Activated CD8-positive, alpha-beta T cell treated with anti-CD3 and anti-CD28 coated beads for 36 hours (primary cell): ENCODE data around the gene GON7. TPM values are rescaled to one million over a fixed set of nuclear protein-coding genes. Genes with fewer than 3 reads are reported as not detected.

Source experiments
- ATAC-seq: fragments of 200-7000 bp; cut with Tn5 transposase; one replicate; pipeline ENCODE4 v1.10.0; 2021; ENCODE audit warnings: mild to moderate bottlenecking, moderate library complexity
- CTCF ChIA-PET: fragments of 350-600 bp; sonication (Branson Sonifier 250); formaldehyde crosslinking; loops from one replicate; lab custom pipeline; 2021; ENCODE audit warnings: antibody characterized with exemption; lab: Charles Lee
- POLR2A ChIA-PET: fragments of 350-600 bp; sonication (Branson Sonifier 250); formaldehyde crosslinking; loops from one replicate; lab custom pipeline; 2021; ENCODE audit warnings: antibody characterized with exemption; lab: Charles Lee
- DNase-seq: peaks from one replicate; pipeline ENCODE4 v3.0.0-alpha.2; 2020
- H3K27ac Mint-ChIP-seq: one replicate; pipeline ENCODE4 v1.8.0; 2021; ENCODE audit warnings: mild to moderate bottlenecking, mixed read lengths
- H3K27me3 Mint-ChIP-seq: one replicate; pipeline ENCODE4 v1.8.0; 2021; ENCODE audit warnings: mixed read lengths
- H3K36me3 Mint-ChIP-seq: one replicate; pipeline ENCODE4 v1.8.0; 2021; ENCODE audit warnings: low read depth, mixed read lengths
- H3K4me1 Mint-ChIP-seq: one replicate; pipeline ENCODE4 v1.8.0; 2021; ENCODE audit warnings: low read depth, mixed read lengths
- H3K4me3 Mint-ChIP-seq: one replicate; pipeline ENCODE4 v1.8.0; 2021; ENCODE audit warnings: mild to moderate bottlenecking, moderate library complexity, mixed read lengths
- H3K9me3 Mint-ChIP-seq: one replicate; pipeline ENCODE4 v1.8.0; 2021; ENCODE audit warnings: mixed read lengths
- CTCF ChIP-seq: fragments of 200-600 bp; IDR thresholded peaks from one replicate; pipeline ENCODE4 v1.8.0; 2022; ENCODE audit warnings: antibody characterized with exemption, mild to moderate bottlenecking
- intact Hi-C: fragments of 100-400 bp; cut with micrococcal nuclease; formaldehyde crosslinking; loops from one replicate; pipeline ENCODE4 v1.10.0; 2022
- total RNA-seq, 2 experiments: library from RNA; stranded (reverse); gene quantifications; one replicate each; pipeline ENCODE4 v1.2.3, GENCODE V29; 2021

The GON7 gene
- 10 to 100 TPM; 15.6 to 16.8 TPM for total RNA-seq

GRCh38 chr14:93206793-93207467, at the start of gene GON7, which contains the start of gene UBR7:
GON7 (minus strand) TSS chr14:93207065; CDS start chr14:93207037, 28 bp downstream.
UBR7 (plus strand) TSS chr14:93207256; CDS start chr14:93207292, 36 bp downstream.
- H3K36me3 Mint-ChIP-seq: peaks cover 25% of the 10 kb centered on the region
- no peaks in the 10 kb centered on the region for H3K27me3 Mint-ChIP-seq
- H3K4me1 Mint-ChIP-seq: peaks cover 36% of the 10 kb centered on the region
- DNase-seq (peak; percentile 93), ATAC-seq (peak; percentile 93)
- H3K27ac Mint-ChIP-seq: peak within 1 kb of the TSS; percentile 95
- no peaks in the 10 kb centered on the region for H3K9me3 Mint-ChIP-seq
- peak within 1 kb of the TSS; percentile 70 for H3K4me3 Mint-ChIP-seq
- no peak for TF ChIP-seq CTCF
- intact Hi-C loops: loop anchor here (5.0 kb wide), 1 partner anchor 125 kb away; the partner anchor contains the start of gene BTBD7
- ChIA-PET CTCF (interaction anchor here (0.9 to 3.5 kb wide), 8 partner anchors 10 to 412 kb away, joined by 3 to 26 read pairs (median 4); partner anchors contain the start of genes LYSET and MOAP1), POLR2A (interaction anchor here (0.7 to 5.1 kb wide), 11 partner anchors 9 to 780 kb away, joined by 3 to 50 read pairs (median 3); partner anchors contain the start of genes LYSET and MOAP1)

- intact Hi-C loops: no loop called here
- POLR2A ChIA-PET: no interaction called here
Observed at GRCh38 chr14:93249128-93249831, 42.4 kb upstream of the GON7 start.

GRCh38 chr14:93246534-93246933, 39.7 kb upstream of the GON7 start:
- no peak overlapping the region for H3K27ac Mint-ChIP-seq
- intact Hi-C loops: no loop called here
- ChIA-PET CTCF (no interaction called here), POLR2A (no interaction called here)
- peaks cover 27% of the 10 kb centered on the region for H3K36me3 Mint-ChIP-seq
- DNase-seq: no peak
- H3K4me1 Mint-ChIP-seq: no peaks in the 10 kb centered on the region
- H3K27me3 Mint-ChIP-seq: no peaks in the 10 kb centered on the region
- H3K9me3 Mint-ChIP-seq: no peaks in the 10 kb centered on the region
- no peak for TF ChIP-seq CTCF
- no peak overlapping the region for H3K4me3 Mint-ChIP-seq
- ATAC-seq: no peak

More at GRCh38 chr14:93249128-93249831, 42.4 kb upstream of the GON7 start:
- no peaks in the 10 kb centered on the region for H3K4me1 Mint-ChIP-seq
- TF ChIP-seq CTCF: no peak
- CTCF ChIA-PET: interaction anchor here (1.3 kb wide), 1 partner anchor 10 kb away, joined by 5 read pairs; no protein-coding TSS in a partner anchor
- DNase-seq (no peak), ATAC-seq (no peak)
- no peak overlapping the region for H3K27ac Mint-ChIP-seq
- no peaks in the 10 kb centered on the region for H3K9me3 Mint-ChIP-seq
- H3K4me3 Mint-ChIP-seq: no peak overlapping the region
- peaks cover 15% of the 10 kb centered on the region for H3K36me3 Mint-ChIP-seq
- no peaks in the 10 kb centered on the region for H3K27me3 Mint-ChIP-seq

GRCh38 chr14:93245764-93246420, 39.0 kb upstream of the GON7 start:
- CTCF ChIA-PET: no interaction called here
- Mint-ChIP-seq H3K27me3 (no peaks in the 10 kb centered on the region), H3K27ac (no peak overlapping the region), H3K36me3 (peaks cover 25% of the 10 kb centered on the region), H3K4me3 (no peak overlapping the region), H3K4me1 (no peaks in the 10 kb centered on the region), H3K9me3 (no peaks in the 10 kb centered on the region)
- intact Hi-C loops: no loop called here
- DNase-seq (no peak), ATAC-seq (no peak)
- no peak for TF ChIP-seq CTCF
- POLR2A ChIA-PET: interaction anchor here (1.3 kb wide), 1 partner anchor 10 kb away, joined by 3 read pairs; no protein-coding TSS in a partner anchor
